A549 (cell line): Measurements from ENCODE around the gene FRMD4A. TPM values are rescaled to one million over a fixed set of nuclear protein-coding genes. Genes with fewer than 3 reads are reported as not detected.

Source experiments
- ATAC-seq, 2 experiments: fragments of 200-7000 bp in 1 of 2; fragments of >200 bp in 1 of 2; cut with Nextera tagmentation in 1 of 2; cut with Tn5 transposase in 1 of 2; 3 replicates each; pipeline versions ENCODE4 v1.8.0 to v1.9.1; 2018 to 2020; ENCODE audit warnings: mild to moderate bottlenecking in 1 of 2, moderate library complexity in 1 of 2
- CTCF ChIA-PET: fragments of 300-600 bp; sonication (Branson Sonifier 250); formaldehyde crosslinking; extraction: SDS; loops from one replicate; lab custom pipeline; 2021; ENCODE audit warnings: antibody characterized with exemption, inconsistent platforms; lab: Yijun Ruan, JAX
- POLR2A ChIA-PET: fragments of 350-600 bp; formaldehyde crosslinking; extraction: SDS; loops from one replicate; lab custom pipeline; 2021; ENCODE audit warnings: antibody characterized with exemption, inconsistent platforms; lab: Yijun Ruan, JAX
- DNase-seq, 2 experiments: peaks; one replicate each; pipeline versions ENCODE4 v3.0.0 to v3.0.0-alpha.2; 2011 to 2016; ENCODE audit warnings: low read depth in 1 of 2, low spot score in 1 of 2
- FAIRE-seq: peaks from 2 replicates; lab custom pipeline; 2011; peaks lifted over from hg19 to GRCh38; lab: Jason Lieb, UNC
- H3K27ac ChIP-seq, 2 experiments: fragments of >200 bp; sonication (Bioruptor Twin); formaldehyde crosslinking; 3 replicates each; pipeline ENCODE4 v1.5.1; 2016 to 2017
- H3K4me1 ChIP-seq: fragments of >200 bp; sonication (Bioruptor Twin); formaldehyde crosslinking; 3 replicates; pipeline ENCODE4 v1.6.1; 2016
- H3K4me2 ChIP-seq: fragments of >200 bp; sonication (Bioruptor Twin); formaldehyde crosslinking; 3 replicates; pipeline ENCODE4 v1.6.1; 2016
- H3K4me3 ChIP-seq: fragments of >200 bp; sonication (Bioruptor Twin); formaldehyde crosslinking; 3 replicates; pipeline ENCODE4 v1.5.1; 2016
- H3K9me3 ChIP-seq: fragments of >200 bp; sonication (Bioruptor Twin); formaldehyde crosslinking; 3 replicates; pipeline ENCODE4 v1.6.1; 2016
- CBX2 ChIP-seq: fragments of 200-600 bp; sonication (generic); IDR thresholded peaks from 2 replicates; pipeline ENCODE4 v1.6.1; 2016; ENCODE audit warnings: low read depth, mild to moderate bottlenecking, borderline replicate concordance
- CBX8 ChIP-seq: fragments of 200-600 bp; sonication (generic); IDR thresholded peaks from 2 replicates; pipeline ENCODE4 v1.6.1; 2016
- CHD2 ChIP-seq: fragments of 150-350 bp; IDR thresholded peaks from 2 replicates; pipeline ENCODE4 v1.6.1; 2014; ENCODE audit warnings: low read length; ENCODE audit not compliant: partially characterized antibody
- CHD4 ChIP-seq: fragments of 200-600 bp; sonication (generic); IDR thresholded peaks from 2 replicates; pipeline ENCODE4 v1.6.1; 2016; ENCODE audit warnings: antibody characterized with exemption, mild to moderate bottlenecking, borderline replicate concordance
- ELK1 ChIP-seq: fragments of 150-350 bp; IDR thresholded peaks from 2 replicates; pipeline ENCODE4 v1.6.1; 2014; ENCODE audit warnings: low read depth, mild to moderate bottlenecking, low read length
- EP300 ChIP-seq, 2 experiments: fragments of >200 bp; sonication (Bioruptor Twin); formaldehyde crosslinking; IDR thresholded peaks; 2 replicates in 1 of 2; 3 replicates in 1 of 2; pipeline ENCODE4 v1.6.1; 2016 to 2017
- FOSB ChIP-seq: fragments of 250-450 bp; sonication (Bioruptor Pico); IDR thresholded peaks from 2 replicates; pipeline ENCODE4 v1.5.0; 2020; ENCODE audit warnings: mild to moderate bottlenecking, moderate library complexity
- FOSL2 ChIP-seq, 2 experiments: fragments of 450-650 bp in 1 of 2; fragments of >200 bp in 1 of 2; sonication (Bioruptor Twin) in 1 of 2; formaldehyde crosslinking; IDR thresholded peaks; 2 replicates each; pipeline versions ENCODE4 v1.5.0 to v1.6.1; 2016 to 2020; ENCODE audit warnings: mild to moderate bottlenecking in 1 of 2, moderate library complexity in 1 of 2
- HDAC2 ChIP-seq: fragments of 200-600 bp; sonication (generic); IDR thresholded peaks from 2 replicates; pipeline ENCODE4 v1.6.1; 2016
- HES2 ChIP-seq: fragments of >200 bp; sonication (Bioruptor Twin); formaldehyde crosslinking; IDR thresholded peaks from 2 replicates; pipeline ENCODE4 v1.6.1; 2016
- HMGXB4 ChIP-seq: fragments of 250-450 bp; sonication (Bioruptor Pico); IDR thresholded peaks from 2 replicates; pipeline ENCODE4 v1.5.0; 2021; ENCODE audit warnings: mild to moderate bottlenecking, moderate library complexity, borderline replicate concordance
- HOXA7 ChIP-seq: fragments of 250-450 bp; sonication (Bioruptor Pico); IDR thresholded peaks from 2 replicates; pipeline ENCODE4 v1.5.0; 2020; ENCODE audit warnings: mild to moderate bottlenecking, moderate library complexity
- HOXB13 ChIP-seq: fragments of 250-450 bp; sonication (Bioruptor Pico); IDR thresholded peaks from 2 replicates; pipeline ENCODE4 v1.5.0; 2020; ENCODE audit warnings: low read depth, mild to moderate bottlenecking, moderate library complexity
- JUN ChIP-seq, 2 experiments: fragments of >200 bp; sonication (Bioruptor Twin); formaldehyde crosslinking; IDR thresholded peaks; 2 replicates in 1 of 2; 3 replicates in 1 of 2; pipeline ENCODE4 v1.6.1; 2016 to 2017
- KDM1A ChIP-seq: fragments of 200-600 bp; sonication (generic); IDR thresholded peaks from 2 replicates; pipeline ENCODE4 v1.6.1; 2016; ENCODE audit warnings: low read depth, mild to moderate bottlenecking
- KDM5A ChIP-seq: fragments of 200-600 bp; sonication (generic); IDR thresholded peaks from 2 replicates; pipeline ENCODE4 v1.6.1; 2016; ENCODE audit warnings: antibody characterized with exemption, mild to moderate bottlenecking
- NFE2L2 ChIP-seq: fragments of 150-350 bp; conservative IDR thresholded peaks from 2 replicates; pipeline ENCODE4 v1.6.1; 2014; ENCODE audit warnings: low read length
- NPAS2 ChIP-seq: fragments of 250-450 bp; sonication (Bioruptor Pico); IDR thresholded peaks from 2 replicates; pipeline ENCODE4 v1.8.0; 2022; ENCODE audit warnings: mild to moderate bottlenecking, moderate library complexity, borderline replicate concordance
- NR3C1 ChIP-seq: fragments of >200 bp; sonication (Bioruptor Twin); formaldehyde crosslinking; IDR thresholded peaks from 3 replicates; pipeline ENCODE4 v1.6.1; 2017
- PBX3 ChIP-seq: IDR thresholded peaks from 2 replicates; pipeline ENCODE4 v1.6.1; 2012
- PHF8 ChIP-seq: fragments of 200-600 bp; sonication (generic); IDR thresholded peaks from 2 replicates; pipeline ENCODE4 v1.6.1; 2016; ENCODE audit warnings: low read depth, mild to moderate bottlenecking, antibody characterized with exemption, moderate library complexity, borderline replicate concordance
- RAD21 ChIP-seq, 2 experiments: fragments of >200 bp in 1 of 2; sonication (Bioruptor Twin) in 1 of 2; formaldehyde crosslinking in 1 of 2; IDR thresholded peaks in 1 of 2; conservative IDR thresholded peaks in 1 of 2; 2 replicates in 1 of 2; 3 replicates in 1 of 2; pipeline ENCODE4 v1.6.1; 2012 to 2018; ENCODE audit warnings: inconsistent platforms in 1 of 2
- RARB ChIP-seq: fragments of 250-450 bp; sonication (Bioruptor Pico); IDR thresholded peaks from 2 replicates; pipeline ENCODE4 v1.8.0; 2021; ENCODE audit warnings: mild to moderate bottlenecking, moderate library complexity
- RFX5 ChIP-seq: fragments of 450-650 bp; IDR thresholded peaks from 2 replicates; pipeline ENCODE4 v1.7.1; 2014; ENCODE audit warnings: antibody characterized with exemption, mild to moderate bottlenecking, moderate library complexity
- RNF2 ChIP-seq: fragments of 200-600 bp; sonication (generic); IDR thresholded peaks from 2 replicates; pipeline ENCODE4 v1.6.1; 2016; ENCODE audit warnings: low read depth, mild to moderate bottlenecking, antibody characterized with exemption, moderate library complexity, borderline replicate concordance
- SMC3 ChIP-seq: fragments of >200 bp; sonication (Bioruptor Twin); formaldehyde crosslinking; IDR thresholded peaks from 3 replicates; pipeline ENCODE4 v1.6.1; 2018; ENCODE audit warnings: inconsistent platforms
- SREBF2 ChIP-seq: fragments of 450-650 bp; IDR thresholded peaks from 2 replicates; pipeline ENCODE4 v1.6.1; 2014; ENCODE audit warnings: mild to moderate bottlenecking, moderate library complexity
- TFCP2L1 ChIP-seq: fragments of 250-450 bp; sonication (Bioruptor Pico); IDR thresholded peaks from 2 replicates; pipeline ENCODE4 v1.5.0; 2021; ENCODE audit warnings: mild to moderate bottlenecking
- TP53 ChIP-seq: fragments of 250-450 bp; sonication (Bioruptor Pico); IDR thresholded peaks from 2 replicates; pipeline ENCODE4 v1.5.0; 2021; ENCODE audit warnings: mild to moderate bottlenecking, moderate library complexity
- USF2 ChIP-seq: fragments of 450-650 bp; IDR thresholded peaks from 2 replicates; pipeline ENCODE4 v1.6.1; 2014; ENCODE audit warnings: antibody characterized with exemption
- ZC3H11A ChIP-seq: fragments of 450-650 bp; IDR thresholded peaks from 2 replicates; pipeline ENCODE4 v1.6.1; 2014; ENCODE audit warnings: antibody characterized with exemption, mild to moderate bottlenecking
- ZFP36 ChIP-seq: fragments of 450-650 bp; IDR thresholded peaks from 2 replicates; pipeline ENCODE4 v1.6.1; 2014; ENCODE audit warnings: borderline replicate concordance; ENCODE audit not compliant: partially characterized antibody
- WGBS: methylation state at CpG from one replicate; pipeline ENCODE4 v1.1.6; 2017; ENCODE audit errors: missing lambda C conversion rate; 5-methylcytosine and 5-hydroxymethylcytosine counted together
- polyA plus RNA-seq, 4 experiments: library from polyadenylated mRNA; depleted of rRNA in 3 of 4; stranded (reverse); fragments of >200 nt; fragmentation: RNase III in 1 of 4; extraction: RNeasy Plus Mini Kit Qiagen cat#74134 plus additional on column Dnase treatment in 1 of 4; gene quantifications; 2 replicates in 3 of 4; 3 replicates in 1 of 4; pipeline ENCODE4 v1.2.3, GENCODE V29; 2011 to 2017

The FRMD4A gene
- polyA plus RNA-seq, 2 of the 4 experiments (the other 2 are of a cell fraction): 2.5 to 4.7 TPM

- FAIRE-seq (no peak), DNase-seq (no peak), ATAC-seq (no peak)
- WGBS: 84% methylated on average over 7 of the region's 7 CpGs
- H3K4me1 ChIP-seq: peaks cover 9% of the 10 kb centered on the region; the same call in 2 of the 3 replicates
- no peak overlapping the region for H3K27ac ChIP-seq
- TF ChIP-seq PHF8: no peak
- no peak for TF ChIP-seq NFE2L2
- no peak for TF ChIP-seq SREBF2
- TF ChIP-seq FOSL2 (IDR thresholded peaks at IDR 0.05): no peak
- TF ChIP-seq FOSL2 (CRISPR knock-in tag; IDR thresholded peaks at IDR 0.05): no peak
- no peak for TF ChIP-seq CBX2
- TF ChIP-seq RFX5: no peak
- no peak for TF ChIP-seq HOXB13 (CRISPR knock-in tag)
- no peak for TF ChIP-seq NR3C1
- no peak for TF ChIP-seq EP300 (IDR thresholded peaks at IDR 0.05)
- TF ChIP-seq HES2: no peak
- TF ChIP-seq HMGXB4: no peak
- no peak for TF ChIP-seq JUN (IDR thresholded peaks at IDR 0.05)
- TF ChIP-seq SMC3: no peak
- no peak for TF ChIP-seq TP53 (CRISPR knock-in tag)
- no peak for TF ChIP-seq CBX8
- TF ChIP-seq USF2: no peak
- no peak for TF ChIP-seq KDM1A
- TF ChIP-seq HOXA7 (CRISPR knock-in tag): no peak
- no peak for TF ChIP-seq ELK1
- no peak overlapping the region for H3K4me3 ChIP-seq
- no peak overlapping the region for H3K4me2 ChIP-seq
- ChIA-PET POLR2A (no interaction called here), CTCF (interaction anchor here (0.9 to 1.1 kb wide), 4 partner anchors 12 to 261 kb away, joined by 3 to 5 read pairs (median 3); no protein-coding TSS in a partner anchor)
- no peaks in the 10 kb centered on the region for H3K9me3 ChIP-seq
Observed at GRCh38 chr10:13633689-13634088, 697.0 kb downstream of the FRMD4A start.

GRCh38 chr10:13632884-13633440 is 697.8 kb downstream of the FRMD4A start:
- ChIA-PET CTCF (interaction anchor here (0.9 to 1.1 kb wide), 3 partner anchors 12 to 261 kb away, joined by 3 to 5 read pairs (median 3); no protein-coding TSS in a partner anchor), POLR2A (no interaction called here)
- 96% methylated on average over 5 of the region's 5 CpGs for WGBS
- no peak for DNase-seq
- Histone ChIP-seq H3K4me1 (peaks cover 9% of the 10 kb centered on the region; the same call in 2 of the 3 replicates), H3K27ac (no peak overlapping the region), H3K4me2 (no peak overlapping the region), H3K9me3 (no peaks in the 10 kb centered on the region), H3K4me3 (no peak overlapping the region)
- ATAC-seq: no peak
- FAIRE-seq: no peak
- no peak for TF ChIP-seq TFCP2L1 (CRISPR knock-in tag)
- no peak for TF ChIP-seq RAD21 (conservative IDR thresholded peaks at IDR 0.05 in 1 of 2, IDR thresholded peaks at IDR 0.05 in 1 of 2)
- no peak for TF ChIP-seq EP300 (IDR thresholded peaks at IDR 0.05)
- TF ChIP-seq ZC3H11A: no peak
- TF ChIP-seq CHD4: no peak
- TF ChIP-seq ZFP36: no peak
- no peak for TF ChIP-seq RFX5
- no peak for TF ChIP-seq CBX2
- TF ChIP-seq NPAS2 (CRISPR knock-in tag): no peak
- no peak for TF ChIP-seq FOSB (CRISPR knock-in tag)
- TF ChIP-seq PBX3: no peak
- TF ChIP-seq CHD2: no peak
- no peak for TF ChIP-seq HDAC2
- TF ChIP-seq RNF2: no peak
- TF ChIP-seq KDM5A: no peak
- no peak for TF ChIP-seq JUN (IDR thresholded peaks at IDR 0.05)
- no peak for TF ChIP-seq NR3C1
- TF ChIP-seq RARB: no peak
- no peak for TF ChIP-seq HMGXB4
- TF ChIP-seq TP53 (CRISPR knock-in tag): no peak
